GM18873 (cell line): ENCODE measurements around the gene PHLPP2.

Source experiments
- ATAC-seq: cut with Tn5 transposase; IDR thresholded peaks from one replicate; pipeline ENCODE4 v1.9.1; 2021; ENCODE audit warnings: mild to moderate bottlenecking, moderate library complexity, moderate number of reproducible peaks; ENCODE audit not compliant: unreplicated experiment, low FRiP score

PHLPP2 gene

DNA sequence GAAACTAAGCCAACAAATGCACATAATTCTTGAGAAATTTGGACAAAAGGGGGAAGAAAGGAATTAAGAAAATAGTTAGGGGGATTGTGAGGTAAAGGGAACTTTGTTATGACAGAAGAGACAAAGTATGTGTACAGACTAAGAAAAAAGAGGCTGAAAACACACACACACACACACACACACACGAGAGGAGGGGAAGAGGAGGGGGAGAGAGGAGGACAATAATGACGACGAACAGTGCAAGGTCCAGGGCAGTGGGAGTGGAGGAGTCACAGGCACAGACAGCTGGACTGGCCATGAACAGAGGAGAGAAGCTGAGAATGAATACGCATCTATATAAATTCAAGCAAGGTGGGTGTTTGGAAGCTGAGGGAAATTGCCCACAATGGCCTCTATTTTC is 54.0 kb downstream of the PHLPP2 start:
- ATAC-seq: no peak

DNA sequence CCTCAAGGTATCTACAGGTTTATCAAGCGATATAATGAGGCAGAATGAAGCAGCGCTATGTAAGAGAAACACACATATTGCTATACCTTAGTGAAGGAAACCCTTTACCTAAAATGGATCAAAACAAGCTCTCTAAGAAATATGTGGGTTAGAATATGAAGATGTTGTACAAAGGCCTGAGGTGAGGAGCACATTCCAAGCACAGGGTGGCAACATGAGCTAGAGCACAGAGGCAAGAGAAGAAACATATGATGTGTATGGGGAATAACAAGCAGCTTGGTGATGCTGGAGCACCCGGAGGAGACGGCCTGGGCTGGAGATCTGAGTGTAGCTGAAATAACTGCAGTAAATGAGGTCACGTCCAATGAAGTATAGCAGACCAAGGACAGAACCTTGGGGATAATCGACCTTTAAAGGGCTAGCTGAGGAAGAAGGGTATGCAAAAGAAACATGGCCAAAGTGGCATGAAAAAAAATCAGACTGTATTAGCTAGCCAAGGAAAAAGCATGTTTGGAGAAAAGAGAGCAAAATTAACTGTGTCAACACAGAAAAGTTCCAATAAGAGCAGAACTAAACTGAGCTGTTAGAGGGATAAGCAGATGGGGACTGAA is 54.5 kb downstream of the PHLPP2 start:
- ATAC-seq: no peak

DNA sequence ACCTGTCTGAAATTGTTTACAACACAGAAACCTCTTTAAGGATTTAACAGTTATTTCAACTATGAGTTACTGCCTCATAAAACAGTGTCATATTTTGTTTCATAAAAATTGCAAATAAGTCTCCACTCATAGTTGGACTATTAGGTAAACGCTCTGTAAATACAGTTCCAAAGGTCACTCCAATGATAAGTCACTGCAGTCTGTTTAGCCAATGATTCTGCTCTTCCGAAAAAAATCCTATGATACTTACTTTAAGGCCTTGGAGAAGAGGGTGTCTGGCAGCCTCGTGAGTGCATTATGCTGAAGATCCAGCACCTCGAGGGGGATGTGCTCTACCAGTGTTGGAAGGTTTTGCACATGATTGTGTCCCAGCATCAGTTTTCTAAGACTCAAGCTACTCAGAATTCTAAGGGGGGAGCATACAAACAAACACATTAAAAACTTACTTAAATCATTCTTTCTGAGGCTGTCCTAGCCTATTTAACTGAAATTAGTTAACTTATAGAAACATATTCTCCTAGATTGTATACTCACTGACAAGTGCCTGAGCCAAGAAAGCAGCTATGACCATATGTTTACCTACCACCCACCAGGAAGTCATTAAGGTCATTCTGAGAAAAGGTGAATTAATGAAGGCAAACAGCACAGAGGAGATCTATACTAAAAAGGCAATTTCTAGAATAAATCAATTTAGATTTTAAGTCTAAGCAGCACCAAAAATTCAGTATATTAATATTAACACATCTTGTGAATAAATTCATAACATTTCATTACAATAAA is 57.4 kb downstream of the PHLPP2 start:
- ATAC-seq: no peak

DNA sequence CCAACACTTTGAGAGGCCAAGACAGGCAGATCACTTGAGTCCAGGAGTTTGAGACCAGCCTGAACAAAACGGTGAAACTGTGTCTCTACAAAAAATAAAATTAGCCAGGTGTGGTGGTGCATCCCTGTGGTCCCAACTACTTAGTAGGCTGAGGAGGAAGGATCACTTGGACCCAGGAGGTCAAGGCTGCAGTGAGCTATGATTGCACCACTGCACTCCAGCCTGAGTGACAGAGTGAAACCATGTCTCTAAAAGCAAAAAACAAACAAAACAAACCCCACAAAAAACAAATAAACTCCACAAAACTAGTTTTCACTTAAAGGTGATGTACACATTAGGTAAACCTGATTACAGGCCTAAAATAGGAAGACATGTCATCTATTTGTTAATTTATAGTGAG is 58.2 kb downstream of the PHLPP2 start:
- no peak for ATAC-seq

DNA sequence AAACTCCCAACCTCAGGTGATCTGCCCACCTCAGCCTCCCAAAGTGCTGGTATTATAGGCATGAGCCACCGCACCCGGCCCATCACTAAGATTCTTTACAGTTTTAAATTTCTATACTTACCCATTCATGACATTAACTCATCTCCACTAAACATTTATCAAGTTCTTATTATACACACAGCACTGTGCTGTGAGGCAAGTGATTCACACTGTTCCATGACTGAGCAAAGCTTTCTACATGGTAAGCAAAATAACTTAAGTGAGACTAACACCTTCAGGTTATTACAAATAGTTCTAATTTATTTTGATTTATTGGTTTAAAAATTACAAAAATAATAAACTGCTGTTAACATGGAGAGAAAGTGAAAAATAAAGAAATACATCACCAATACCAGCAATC is 65.0 kb downstream of the PHLPP2 start:
- ATAC-seq: no peak

DNA sequence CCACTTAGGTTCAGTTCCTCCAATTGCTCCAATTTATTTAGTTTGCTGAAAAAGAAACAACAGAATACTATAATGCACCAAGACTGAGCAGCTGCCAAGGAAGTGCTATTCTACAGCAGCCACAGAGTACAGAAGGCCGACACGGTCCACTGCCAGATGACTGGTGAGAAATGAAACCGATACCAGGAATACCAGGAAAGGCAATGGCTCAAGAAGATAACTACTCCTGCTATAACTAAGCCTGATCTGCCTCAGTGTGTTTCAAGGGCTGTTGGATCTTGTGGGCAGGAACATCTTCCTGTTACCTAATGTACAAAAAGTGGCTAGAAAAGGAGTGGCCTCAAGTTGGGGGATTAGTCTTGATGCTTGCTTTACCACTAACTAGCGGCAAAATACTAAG is 65.7 kb downstream of the PHLPP2 start:
- no peak for ATAC-seq

DNA sequence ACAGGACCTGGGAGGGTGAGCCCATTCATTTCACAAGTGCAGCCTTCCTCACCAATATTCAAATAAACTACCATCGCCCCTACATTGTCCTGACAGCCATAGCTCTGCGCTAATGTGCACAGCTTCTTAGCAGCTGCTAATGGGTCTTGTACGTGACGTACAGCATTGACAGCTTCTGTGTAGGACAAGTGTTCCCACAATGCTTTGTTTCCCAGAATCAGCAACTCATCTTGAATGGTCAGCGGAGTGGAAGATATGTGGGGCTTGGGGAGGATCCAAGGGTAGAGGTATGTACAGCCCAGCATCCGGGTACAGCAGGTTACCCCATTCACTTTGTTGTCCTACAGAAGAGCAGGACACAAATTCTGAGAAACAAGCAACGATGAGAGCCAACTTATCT is 74.8 kb downstream of the PHLPP2 start:
- ATAC-seq: no peak

DNA sequence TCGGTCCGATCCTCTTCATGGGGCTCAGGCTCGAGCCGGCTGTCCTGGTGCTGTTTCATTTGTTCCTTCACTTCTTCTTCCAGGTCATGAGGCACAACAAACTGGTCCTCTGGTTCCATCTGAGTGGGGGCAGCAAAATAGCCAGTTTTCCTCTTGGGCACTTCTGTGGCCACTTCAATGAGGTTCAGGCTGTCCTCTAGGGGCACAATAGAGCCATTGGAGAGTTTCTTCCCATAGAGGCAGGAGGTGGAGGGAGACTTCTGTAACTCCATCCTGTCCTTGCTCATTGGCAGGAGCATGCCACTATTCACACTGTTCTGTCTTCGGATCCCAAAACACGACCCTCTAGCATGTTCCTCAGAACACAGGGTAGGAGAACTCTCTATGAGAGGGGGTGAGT is 75.6 kb downstream of the PHLPP2 start:
- ATAC-seq: no peak

DNA sequence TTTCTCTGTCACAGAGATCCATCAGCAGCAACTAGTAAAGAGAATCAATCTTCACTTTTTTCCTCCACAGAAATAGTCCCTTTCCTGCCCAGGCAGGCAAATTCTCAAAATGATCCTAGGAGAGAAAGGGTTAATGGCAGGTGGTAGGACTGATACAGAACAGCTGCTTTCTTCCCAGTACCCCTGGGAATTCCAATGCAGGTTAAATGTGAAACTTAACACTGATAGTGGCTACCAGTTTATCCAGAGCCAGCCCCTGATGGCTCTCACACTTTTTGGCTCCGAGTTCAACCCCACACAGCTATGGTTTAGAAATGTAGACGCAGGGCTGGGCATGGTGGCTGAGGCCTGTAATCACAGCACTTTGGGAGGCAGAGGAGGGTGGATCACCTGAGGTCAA is 76.3 kb downstream of the PHLPP2 start:
- no peak for ATAC-seq

DNA sequence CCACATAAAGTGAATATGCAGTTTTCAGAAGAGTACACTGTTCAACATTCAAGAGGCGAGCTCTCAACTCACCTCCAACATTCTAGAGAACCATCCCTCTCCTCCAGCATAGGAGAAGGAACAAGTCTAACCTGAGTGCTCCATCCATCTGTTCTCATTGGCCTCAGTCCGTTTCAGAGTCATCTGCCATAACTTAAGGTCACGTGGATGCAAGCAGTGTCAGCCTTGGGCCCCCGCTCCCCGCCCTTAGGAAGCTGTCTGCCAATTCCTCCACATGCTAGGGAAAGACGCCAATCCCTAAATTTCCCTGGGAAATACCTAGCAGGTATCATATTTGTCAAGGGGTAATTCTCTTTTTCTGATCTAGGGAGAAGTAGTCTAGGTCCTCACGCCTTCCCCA is 77.1 kb downstream of the PHLPP2 start:
- no peak for ATAC-seq

DNA sequence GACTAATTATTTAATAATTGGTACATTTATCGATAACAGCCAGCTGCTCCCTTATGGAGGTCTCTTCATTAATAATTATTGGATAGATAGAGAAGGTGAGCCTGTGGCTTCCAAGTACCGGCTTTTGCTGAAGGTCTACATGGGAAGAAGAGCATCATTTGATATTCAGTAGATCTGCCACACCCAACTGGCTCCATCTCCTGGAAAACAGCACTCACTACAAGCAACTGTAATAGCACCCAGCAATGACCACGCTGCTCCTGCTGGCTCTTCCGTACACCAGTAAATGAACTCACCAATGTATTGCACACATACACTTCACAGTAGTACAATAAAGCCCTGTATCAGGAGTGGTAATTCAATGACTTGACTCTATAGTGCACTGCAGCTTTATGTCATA is 79.1 kb downstream of the PHLPP2 start:
- ATAC-seq: no peak

DNA sequence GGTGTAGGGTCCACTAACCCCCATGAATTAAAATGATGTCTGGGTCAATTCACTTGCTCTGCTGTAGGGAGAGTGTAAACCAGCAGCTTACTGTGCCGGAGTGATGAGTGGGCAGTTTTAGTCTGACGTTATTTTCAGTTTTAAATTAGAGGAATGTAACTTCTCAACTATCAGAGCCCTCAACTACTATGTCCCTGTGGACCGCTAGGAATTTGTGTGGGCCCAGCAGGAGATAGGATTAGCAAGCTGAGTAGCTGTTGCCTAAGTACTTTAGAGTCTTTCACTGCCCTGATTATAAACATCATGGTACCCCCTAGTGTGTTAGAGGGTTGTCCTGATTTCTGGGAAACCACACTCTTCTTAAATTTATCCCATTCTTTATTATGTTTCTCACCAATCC is 87.1 kb downstream of the PHLPP2 start:
- ATAC-seq: no peak

DNA sequence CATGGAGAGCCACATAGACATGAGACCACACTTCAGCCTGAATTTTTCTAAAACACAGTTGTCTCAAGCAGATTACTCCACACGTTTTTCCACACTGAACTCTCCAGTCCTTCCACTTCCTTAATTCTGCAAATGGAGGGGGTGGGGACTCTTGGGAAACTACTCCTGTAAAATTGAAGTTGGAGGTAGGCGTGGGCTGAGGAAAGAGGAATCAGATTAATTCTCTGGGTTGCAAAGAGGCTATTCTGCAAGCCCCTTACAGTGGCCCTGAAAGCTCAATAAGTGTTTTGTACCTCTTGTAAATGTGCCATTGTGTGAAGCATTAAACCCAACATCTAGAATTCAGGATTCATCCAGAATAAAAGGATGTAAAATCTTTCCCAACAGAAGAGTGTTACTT is 88.9 kb downstream of the PHLPP2 start:
- ATAC-seq: no peak

DNA sequence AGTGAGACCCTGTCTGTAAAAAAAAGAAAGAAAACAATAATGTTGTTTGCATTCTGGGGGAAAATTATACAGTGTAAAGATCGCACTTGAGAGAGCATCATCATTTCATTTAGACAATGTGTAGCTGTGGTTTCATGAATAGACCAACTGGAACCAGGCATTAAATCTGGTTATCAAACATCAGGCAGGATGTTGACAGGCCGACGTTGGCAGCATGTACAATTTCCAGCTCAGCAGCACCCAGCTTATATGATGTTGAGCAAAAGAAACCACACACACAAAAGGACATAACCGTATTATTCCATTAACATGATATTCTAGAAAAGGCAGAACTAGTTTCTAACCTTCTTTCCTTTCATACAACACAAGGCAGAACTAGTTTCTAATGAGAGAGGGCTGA is 92.7 kb downstream of the PHLPP2 start:
- ATAC-seq: no peak

DNA sequence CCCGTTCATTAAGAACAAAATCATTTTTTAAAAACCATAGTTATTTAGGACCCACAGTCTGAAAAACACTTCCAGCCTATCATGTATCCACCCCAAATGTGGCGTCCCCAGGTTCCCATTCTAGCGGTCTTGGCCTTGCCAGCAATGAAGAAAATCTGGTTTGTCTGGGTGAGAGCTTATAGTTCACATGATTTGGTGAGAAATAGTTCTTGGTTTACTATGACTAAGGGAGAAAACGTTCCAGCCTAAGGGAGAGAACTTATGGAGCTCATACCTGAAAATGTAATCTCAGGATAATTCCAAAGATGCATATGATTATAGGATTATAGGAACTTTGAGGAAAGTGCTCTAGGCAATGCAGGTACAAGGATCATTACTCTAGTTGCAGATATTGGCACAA is 93.7 kb downstream of the PHLPP2 start:
- no peak for ATAC-seq

DNA sequence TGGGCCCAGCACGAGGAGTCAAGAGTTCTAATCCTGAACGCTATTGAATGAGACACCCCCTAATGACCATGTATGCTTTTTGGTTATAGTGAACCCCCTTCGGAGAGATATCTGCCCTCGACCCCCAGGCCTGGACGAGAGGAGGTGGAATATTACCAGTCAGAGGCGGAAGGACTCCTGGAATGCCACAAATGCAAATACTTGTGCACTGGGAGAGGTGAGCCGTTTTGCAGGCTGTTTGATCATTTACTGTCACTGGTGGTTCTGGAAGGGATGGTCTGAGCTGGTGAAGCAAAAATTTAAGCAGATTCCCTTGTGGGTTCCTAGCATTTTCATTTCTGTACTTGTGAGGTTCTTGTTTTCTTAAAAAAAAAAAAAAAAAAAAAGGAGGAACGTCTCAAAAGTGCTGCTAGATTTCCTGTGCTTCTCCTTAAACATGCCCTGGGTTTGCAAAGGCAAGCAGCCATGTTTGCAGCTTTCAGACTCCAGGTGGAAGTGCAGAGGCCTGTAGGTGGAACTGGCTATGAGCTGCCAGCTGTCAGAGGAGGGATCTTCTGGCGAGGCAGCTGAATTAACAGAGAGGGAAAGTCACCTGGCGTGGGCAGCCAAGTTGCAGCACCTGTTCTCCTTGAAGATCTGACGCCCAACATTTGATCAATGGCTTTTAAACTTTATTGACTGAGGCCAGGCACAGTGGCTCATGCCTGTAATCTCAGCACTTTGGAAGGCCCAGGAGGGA is 95.1 kb downstream of the PHLPP2 start:
- ATAC-seq: no peak

DNA sequence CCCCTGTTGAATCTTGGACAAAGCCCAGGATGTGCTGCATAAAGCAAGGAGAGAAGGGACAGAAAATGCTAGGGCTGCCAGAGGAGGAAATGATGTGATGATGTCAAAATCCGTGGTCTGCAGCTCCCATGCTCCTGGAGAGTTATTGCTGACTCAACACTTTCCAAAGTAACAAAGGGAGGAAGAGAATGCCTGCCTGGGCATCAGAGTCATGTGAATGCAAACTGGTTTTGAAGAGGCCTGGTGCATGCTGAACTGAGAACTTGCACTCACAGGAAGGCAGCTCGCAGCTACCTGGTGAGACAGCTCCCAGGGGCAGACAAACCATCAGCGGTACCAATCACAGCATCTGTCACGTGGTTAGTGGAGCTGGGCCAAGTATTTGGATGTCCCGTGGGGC is 95.7 kb downstream of the PHLPP2 start:
- no peak for ATAC-seq

DNA sequence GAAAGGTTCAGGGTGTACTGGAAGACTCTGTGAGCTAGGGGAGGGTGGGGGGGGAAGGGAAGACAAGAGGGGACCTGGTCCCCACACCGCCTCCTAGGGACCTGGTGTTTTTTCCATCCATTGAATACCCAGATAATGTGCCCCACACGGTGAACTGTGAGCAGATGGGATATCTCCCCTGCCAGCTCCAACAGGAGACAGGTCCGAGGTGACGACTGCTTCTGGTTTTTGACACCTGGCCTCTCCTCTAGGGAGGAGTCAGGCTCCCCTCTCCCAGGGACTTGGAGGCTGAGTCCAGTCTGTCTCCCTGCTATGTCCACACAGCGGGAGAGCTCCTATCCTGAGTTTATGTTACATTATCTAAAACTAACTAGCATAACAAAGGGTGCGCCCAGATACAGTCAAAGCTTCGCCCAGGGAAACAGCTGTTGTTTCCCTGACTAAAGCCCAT is 96.7 kb downstream of the PHLPP2 start:
- no peak for ATAC-seq

DNA sequence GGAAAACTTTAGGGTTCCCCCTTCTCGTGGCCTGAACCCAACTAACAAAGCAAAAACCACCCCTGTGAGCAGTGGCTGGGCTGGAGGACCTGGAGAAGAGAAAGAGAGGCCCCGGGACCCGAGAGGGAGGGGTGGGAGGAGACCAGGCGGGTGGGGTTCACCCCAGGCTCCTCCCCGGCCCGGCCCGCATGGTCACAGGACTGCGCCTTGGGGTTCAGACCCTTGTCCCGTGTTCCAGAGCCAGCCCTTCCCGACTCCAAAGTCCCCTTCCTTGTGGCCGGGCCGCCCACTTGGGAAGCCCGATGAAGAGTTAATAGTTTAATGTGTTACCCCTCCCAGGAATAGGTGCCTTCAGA is 97.7 kb downstream of the PHLPP2 start:
- ATAC-seq: no peak

DNA sequence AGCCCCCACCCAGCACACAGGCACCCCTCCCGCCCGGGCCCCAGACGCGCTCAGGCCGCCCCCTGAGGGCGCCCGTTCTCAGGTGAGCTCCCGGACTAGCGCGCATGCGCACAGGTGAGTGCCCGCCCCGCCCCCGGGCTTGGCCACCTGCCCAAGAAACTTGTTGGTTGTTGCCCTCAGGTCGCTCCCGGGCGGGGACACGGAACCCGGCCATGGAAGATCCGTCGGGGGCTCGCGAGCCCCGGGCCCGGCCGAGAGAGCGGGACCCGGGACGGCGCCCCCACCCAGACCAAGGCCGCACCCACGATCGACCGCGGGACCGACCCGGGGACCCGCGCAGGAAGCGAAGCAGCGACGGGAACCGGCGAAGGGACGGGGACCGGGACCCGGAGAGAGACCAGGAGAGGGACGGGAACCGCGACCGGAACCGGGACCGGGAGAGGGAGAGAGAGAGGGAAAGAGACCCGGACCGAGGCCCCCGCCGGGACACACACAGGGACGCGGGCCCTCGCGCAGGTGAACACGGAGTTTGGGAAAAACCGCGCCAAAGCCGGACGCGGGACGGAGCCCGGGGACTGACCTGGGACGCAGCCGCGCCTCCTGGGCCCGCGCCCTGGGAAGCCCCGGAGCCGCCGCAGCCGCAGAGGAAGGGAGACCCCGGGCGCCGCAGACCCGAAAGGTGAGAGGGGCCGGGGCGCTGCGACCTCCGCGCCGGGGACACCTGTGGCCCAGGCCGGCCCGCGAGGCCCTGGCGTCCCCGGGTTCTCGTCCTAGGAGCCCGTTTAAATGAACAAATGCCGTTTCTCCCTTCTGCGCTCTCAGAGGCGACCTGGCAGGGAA is 98.3 kb downstream of the PHLPP2 start, which contains the start of gene MARVELD3:
Gene MARVELD3 (plus strand): TSS at position 167 of the 840 bp plus-strand sequence. CDS start 46 bp downstream, at position 213.
- no peak for ATAC-seq
